ENCODE measurements around the gene UBAC2. TPM values are rescaled to one million over a fixed set of nuclear protein-coding genes. Genes with fewer than 3 reads are reported as not detected.
A peak's percentile ranks its signal among the peaks of the same experiment; 100 is the strongest.

The UBAC2 gene
- total and polyA plus RNA-seq, 2 of the 8 experiments (the other 6 are each of a cell fraction or from before 2014, with no cell fraction given), result 75.9 to 76.9 TPM

DNA sequence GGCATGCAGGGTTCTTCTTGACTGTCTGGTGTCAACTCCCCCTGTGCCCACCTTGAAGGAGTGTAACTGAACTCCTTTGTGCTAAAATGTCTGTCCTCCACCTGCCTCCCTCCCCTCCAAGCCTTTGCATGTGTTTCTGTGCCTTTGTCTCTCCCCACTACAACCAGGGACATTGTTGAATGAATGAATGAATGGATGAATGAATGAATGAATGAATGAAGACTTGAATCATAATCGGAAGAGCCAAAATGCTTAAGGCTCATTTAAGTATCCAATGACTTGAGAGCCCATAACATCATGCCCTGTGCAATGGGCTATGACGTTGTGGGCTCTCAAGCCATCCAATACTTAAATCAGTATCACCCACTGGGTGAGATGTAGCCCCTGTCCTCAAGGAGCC, 115.6 kb downstream of the UBAC2 start:
- H3K4me1 ChIP-seq (replicated peaks in 1 of 4; ENCODE audit: control insufficient read depth in 3 of 4, insufficient read depth in 4 of 4, low read length in 3 of 4), result peaks cover 0 to 3% (median 0%) of the 10 kb centered on the region in 4 experiments; a peak in 1 of 7 replicates
- H3K27ac ChIP-seq (ENCODE audit: low read depth, low read length), result no peak overlapping the region
- H2BK5ac ChIP-seq (ENCODE audit: low read depth, low read length), result no peak overlapping the region
- no peak overlapping the region for H4K91ac ChIP-seq (replicated peaks; ENCODE audit: insufficient read length, low read length)
- DNase-seq (ENCODE audit: low read depth in 1 of 2, low spot score in 2 of 2), result no peak
- H3K56ac ChIP-seq (replicated peaks; ENCODE audit: insufficient read length, low read depth, low read length), result no peak overlapping the region
- H3K79me2 ChIP-seq (ENCODE audit: control insufficient read depth in 1 of 2, insufficient read depth in 2 of 2, low read length in 2 of 2), result no peaks in the 10 kb centered on the region
- H2BK15ac ChIP-seq (ENCODE audit: low read length), result no peak overlapping the region
- no peak for FAIRE-seq
- TF ChIP-seq ZNF274 (IDR thresholded peaks at IDR 0.05; ENCODE audit: borderline replicate concordance, extremely low read depth, low read length) (no peak), JUN (IDR thresholded peaks at IDR 0.05; ENCODE audit: low read depth, low read length) (no peak), GTF2F1 (IDR thresholded peaks at IDR 0.05; ENCODE audit: borderline replicate concordance, low read depth, low read length) (no peak), KDM1A (IDR thresholded peaks at IDR 0.05; ENCODE audit: borderline replicate concordance, low read length) (no peak), TEAD4 (IDR thresholded peaks at IDR 0.05; ENCODE audit: low read depth, low read length) (no peak)
- no peak overlapping the region for H2AK5ac ChIP-seq (ENCODE audit: low read depth, low read length)
- no peak overlapping the region for H2AFZ ChIP-seq (ENCODE audit: low read length)
- H3K14ac ChIP-seq (ENCODE audit: insufficient read length), result no peak overlapping the region
- H3K79me1 ChIP-seq (ENCODE audit: low read depth, low read length), result no peaks in the 10 kb centered on the region; the same call in 1 of the 2 replicates
- peaks cover 0 to 10% (median 0%) of the 10 kb centered on the region in 4 experiments; a peak in 2 of 8 replicates for H3K36me3 ChIP-seq (ENCODE audit: control insufficient read depth in 2 of 4, insufficient read depth in 4 of 4, low read length in 3 of 4)
- H4K5ac ChIP-seq (ENCODE audit: insufficient read length, low read depth, low read length), result no peak overlapping the region
- H3K4me2 ChIP-seq (ENCODE audit: insufficient read depth in 1 of 2, low read depth in 2 of 2, low read length in 2 of 2), result no peak overlapping the region
- no peak overlapping the region for H3K18ac ChIP-seq (ENCODE audit: extremely low read depth, low read length)
- 90% methylated on average over 2 of the region's 2 CpGs; no CpG with 5 or more reads in 1 of the 2 experiments for WGBS, 2 experiments (ENCODE audit: extremely low coverage in 1 of 2, insufficient coverage in 1 of 2, insufficient read length in 1 of 2, insufficient replicate concordance in 2 of 2, low coverage in 1 of 2, low lambda C conversion rate in 2 of 2, missing lambda C conversion rate in 1 of 2)
- POLR2A ChIA-PET (ENCODE audit: partially characterized antibody), result no interaction called here
- no peaks in the 10 kb centered on the region for H3K23me2 ChIP-seq (ENCODE audit: low read depth, low read length)
- H3K9ac ChIP-seq (replicated peaks in 1 of 4; ENCODE audit: extremely low read depth in 1 of 4, low read depth in 3 of 4, low read length in 3 of 4), result peak overlapping the region in 1 of 4 experiments; percentile 37; a peak in 1 of 7 replicates
- H4K8ac ChIP-seq (ENCODE audit: extremely low read depth, insufficient read depth, low read length), result no peak overlapping the region
- H2BK20ac ChIP-seq (ENCODE audit: low read length), result no peak overlapping the region
- H3K9me3 ChIP-seq (ENCODE audit: insufficient read depth in 2 of 2, low read depth in 1 of 2, low read length in 1 of 2), result no peaks in the 10 kb centered on the region
- H3K4me3 ChIP-seq (ENCODE audit: extremely low read depth in 1 of 4, insufficient read depth in 2 of 4, low read depth in 3 of 4, low read length in 4 of 4), result no peak overlapping the region
- no peaks in the 10 kb centered on the region for H3K27me3 ChIP-seq (replicated peaks in 1 of 4; ENCODE audit: control insufficient read depth in 3 of 4, extremely low read depth in 1 of 4, insufficient read depth in 3 of 4, low read length in 3 of 4)
- CTCF ChIA-PET (ENCODE audit: partially characterized antibody), result interaction anchor here (0.6 kb wide), 1 partner anchor 98 kb away, joined by 4 read pairs; no protein-coding TSS in a partner anchor
- no peak overlapping the region for H2BK12ac ChIP-seq (ENCODE audit: low read depth, low read length)
- H2BK120ac ChIP-seq (replicated peaks; ENCODE audit: low read depth, low read length), result no peak overlapping the region
- H3K4ac ChIP-seq (replicated peaks; ENCODE audit: insufficient read length, low read depth, low read length), result no peak overlapping the region
- H4K20me1 ChIP-seq (replicated peaks in 1 of 2; ENCODE audit: control insufficient read depth in 1 of 2, insufficient read depth in 2 of 2, low read length in 2 of 2), result peaks cover 4 to 5% of the 10 kb centered on the region in 2 experiments
- no peak overlapping the region for H3K23ac ChIP-seq (ENCODE audit: insufficient read length)
